GM12864 (cell line): ENCODE data around the gene SLC16A2.

Experiments
- DNase-seq: peaks from one replicate; pipeline ENCODE4 v3.0.0-alpha.2; 2011; ENCODE audit warnings: low read depth
- H3K4me3 ChIP-seq: 2 replicates; pipeline ENCODE4 v1.5.1; 2011; ENCODE audit warnings: mild to moderate bottlenecking, low read depth, low read length, control low read depth
- CTCF ChIP-seq: IDR thresholded peaks from 2 replicates; pipeline ENCODE4 v1.5.1; 2011; ENCODE audit warnings: low read depth, mild to moderate bottlenecking, moderate library complexity, low read length, control low read depth, inconsistent platforms; ENCODE audit errors: missing control alignments

The SLC16A2 gene

GRCh38 chrX:74437530-74437929 lies 16.2 kb downstream of the SLC16A2 start:
- TF ChIP-seq CTCF, result no peak
- H3K4me3 ChIP-seq, result no peak overlapping the region
- no peak for DNase-seq

GRCh38 chrX:74438764-74439163 lies 17.5 kb downstream of the SLC16A2 start:
- no peak for TF ChIP-seq CTCF
- H3K4me3 ChIP-seq, result no peak overlapping the region
- DNase-seq, result no peak

GRCh38 chrX:74445099-74445498 lies 23.8 kb downstream of the SLC16A2 start:
- H3K4me3 ChIP-seq, result no peak overlapping the region
- no peak for TF ChIP-seq CTCF
- DNase-seq, result no peak

- no peak for TF ChIP-seq CTCF
- H3K4me3 ChIP-seq, result no peak overlapping the region
- DNase-seq, result no peak
Measured at GRCh38 chrX:74446876-74447275, 25.6 kb downstream of the SLC16A2 start.

- no peak overlapping the region for H3K4me3 ChIP-seq
- no peak for TF ChIP-seq CTCF
- no peak for DNase-seq
Measured at GRCh38 chrX:74448669-74449068, 27.4 kb downstream of the SLC16A2 start.

GRCh38 chrX:74449322-74449936 lies 28.1 kb downstream of the SLC16A2 start:
- no peak for DNase-seq
- no peak for TF ChIP-seq CTCF
- no peak overlapping the region for H3K4me3 ChIP-seq

GRCh38 chrX:74449937-74450330 lies 28.6 kb downstream of the SLC16A2 start:
- DNase-seq, result no peak
- TF ChIP-seq CTCF, result no peak
- no peak overlapping the region for H3K4me3 ChIP-seq
